ENCODE results near the gene PTPRE. TPM values are rescaled to one million over a fixed set of nuclear protein-coding genes. Genes with fewer than 3 reads are reported as not detected.

PTPRE gene
- total RNA-seq, 3 donors from 2014 or later (not counting 1 experiment from before 2014, with no cell fraction given): 274 to 280 (median 275) TPM

DNA sequence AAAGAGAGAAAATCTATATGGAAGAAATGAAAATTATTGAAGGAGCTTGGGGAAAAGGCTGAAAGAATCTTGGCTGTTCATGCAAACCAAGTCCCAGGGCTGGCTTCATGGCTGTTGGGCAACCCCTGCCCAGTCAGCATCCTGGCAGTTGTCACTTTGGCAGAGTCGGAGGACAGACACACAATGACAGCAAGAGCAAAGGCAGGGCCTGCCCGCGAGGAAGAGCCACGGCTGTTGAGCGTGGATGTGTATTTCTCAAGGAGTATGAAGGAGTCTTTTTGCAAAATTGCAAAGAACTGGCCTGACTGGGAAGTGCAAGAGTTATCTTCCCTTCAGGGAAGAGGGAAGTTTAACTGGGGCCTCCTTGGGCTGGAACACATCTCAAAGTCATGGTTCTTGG, 11.7 kb downstream of the PTPRE start:
- ATAC-seq (no peak), DNase-seq (no peak)
- 99% methylated on average over 5 of the region's 5 CpGs for WGBS (ENCODE audit: insufficient coverage)
- Mint-ChIP-seq H3K4me3 (no peak overlapping the region), H3K27me3 (ENCODE audit: low read depth in 2 of 2) (peaks cover 0 to 6% of the 10 kb centered on the region in 2 donors), H3K36me3 (no peaks in the 10 kb centered on the region), H3K4me1 (peaks cover 10 to 12% of the 10 kb centered on the region in 2 donors), H3K27ac (no peak overlapping the region), H3K9me3 (no peaks in the 10 kb centered on the region)
- Histone ChIP-seq H3K27me3 (ENCODE audit: control insufficient read depth, insufficient read depth, low read length) (no peaks in the 10 kb centered on the region), H3K4me3 (ENCODE audit: low read length) (no peak overlapping the region), H3K9me3 (ENCODE audit: control insufficient read depth, insufficient read depth, low read length) (no peaks in the 10 kb centered on the region), H3K36me3 (ENCODE audit: control insufficient read depth, insufficient read depth, low read length) (no peaks in the 10 kb centered on the region), H3K27ac (ENCODE audit: low read length) (no peak overlapping the region), H3K4me1 (ENCODE audit: control insufficient read depth, insufficient read depth, low read length) (peaks cover 26% of the 10 kb centered on the region)
- TF ChIP-seq, protein P1, sequence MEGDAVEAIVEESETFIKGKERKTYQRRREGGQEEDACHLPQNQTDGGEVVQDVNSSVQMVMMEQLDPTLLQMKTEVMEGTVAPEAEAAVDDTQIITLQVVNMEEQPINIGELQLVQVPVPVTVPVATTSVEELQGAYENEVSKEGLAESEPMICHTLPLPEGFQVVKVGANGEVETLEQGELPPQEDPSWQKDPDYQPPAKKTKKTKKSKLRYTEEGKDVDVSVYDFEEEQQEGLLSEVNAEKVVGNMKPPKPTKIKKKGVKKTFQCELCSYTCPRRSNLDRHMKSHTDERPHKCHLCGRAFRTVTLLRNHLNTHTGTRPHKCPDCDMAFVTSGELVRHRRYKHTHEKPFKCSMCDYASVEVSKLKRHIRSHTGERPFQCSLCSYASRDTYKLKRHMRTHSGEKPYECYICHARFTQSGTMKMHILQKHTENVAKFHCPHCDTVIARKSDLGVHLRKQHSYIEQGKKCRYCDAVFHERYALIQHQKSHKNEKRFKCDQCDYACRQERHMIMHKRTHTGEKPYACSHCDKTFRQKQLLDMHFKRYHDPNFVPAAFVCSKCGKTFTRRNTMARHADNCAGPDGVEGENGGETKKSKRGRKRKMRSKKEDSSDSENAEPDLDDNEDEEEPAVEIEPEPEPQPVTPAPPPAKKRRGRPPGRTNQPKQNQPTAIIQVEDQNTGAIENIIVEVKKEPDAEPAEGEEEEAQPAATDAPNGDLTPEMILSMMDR (IDR thresholded peaks at IDR 0.05): no peak
- intact Hi-C loops (cut with micrococcal nuclease): no loop called here

DNA sequence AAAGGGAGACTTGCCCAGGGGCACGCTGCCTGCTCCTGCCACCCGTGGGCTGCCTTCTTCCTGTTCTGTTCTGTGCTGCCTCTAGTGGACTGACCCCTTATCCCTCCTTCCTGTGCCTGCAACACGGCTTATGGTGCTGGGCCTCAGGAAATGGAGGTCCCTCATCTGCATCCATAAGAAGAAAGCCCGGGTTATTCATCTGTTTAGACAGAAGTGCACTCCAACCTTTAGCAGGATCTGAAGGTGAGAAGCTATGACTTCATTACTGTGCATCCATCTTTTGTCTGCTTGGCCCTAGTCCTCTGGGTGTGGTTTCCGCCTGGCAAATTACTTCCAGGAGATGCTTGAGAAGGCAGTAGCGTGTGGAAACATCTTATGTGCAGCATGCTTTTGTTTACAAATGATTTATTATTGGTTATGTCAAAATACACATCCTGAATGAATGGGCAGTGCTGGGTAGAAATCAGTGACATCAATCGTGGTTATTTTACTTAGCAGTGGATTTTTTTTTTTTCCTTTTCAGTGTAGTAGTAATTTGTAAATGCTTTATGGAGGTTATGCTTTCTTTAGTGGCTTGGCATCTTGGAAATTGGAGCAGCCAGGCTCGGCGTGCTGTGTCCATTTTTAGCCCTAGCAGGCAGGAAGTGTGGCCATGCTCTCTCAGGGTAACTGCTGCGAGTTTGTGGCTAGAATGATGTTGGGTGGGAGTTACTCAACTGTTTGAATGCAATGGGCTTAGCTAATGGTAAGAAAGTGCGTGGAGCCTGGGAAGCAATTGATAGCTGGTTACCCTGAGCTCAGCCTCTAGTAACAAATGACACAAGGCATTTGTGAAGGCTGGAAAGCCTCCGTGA, 12.7 kb downstream of the PTPRE start:
- ATAC-seq: peak in 2 of 3 donors; percentile 58 to 60
- WGBS (ENCODE audit: insufficient coverage): 29% methylated on average over 12 of the region's 12 CpGs
- H3K9me3 Mint-ChIP-seq: no peaks in the 10 kb centered on the region

DNA sequence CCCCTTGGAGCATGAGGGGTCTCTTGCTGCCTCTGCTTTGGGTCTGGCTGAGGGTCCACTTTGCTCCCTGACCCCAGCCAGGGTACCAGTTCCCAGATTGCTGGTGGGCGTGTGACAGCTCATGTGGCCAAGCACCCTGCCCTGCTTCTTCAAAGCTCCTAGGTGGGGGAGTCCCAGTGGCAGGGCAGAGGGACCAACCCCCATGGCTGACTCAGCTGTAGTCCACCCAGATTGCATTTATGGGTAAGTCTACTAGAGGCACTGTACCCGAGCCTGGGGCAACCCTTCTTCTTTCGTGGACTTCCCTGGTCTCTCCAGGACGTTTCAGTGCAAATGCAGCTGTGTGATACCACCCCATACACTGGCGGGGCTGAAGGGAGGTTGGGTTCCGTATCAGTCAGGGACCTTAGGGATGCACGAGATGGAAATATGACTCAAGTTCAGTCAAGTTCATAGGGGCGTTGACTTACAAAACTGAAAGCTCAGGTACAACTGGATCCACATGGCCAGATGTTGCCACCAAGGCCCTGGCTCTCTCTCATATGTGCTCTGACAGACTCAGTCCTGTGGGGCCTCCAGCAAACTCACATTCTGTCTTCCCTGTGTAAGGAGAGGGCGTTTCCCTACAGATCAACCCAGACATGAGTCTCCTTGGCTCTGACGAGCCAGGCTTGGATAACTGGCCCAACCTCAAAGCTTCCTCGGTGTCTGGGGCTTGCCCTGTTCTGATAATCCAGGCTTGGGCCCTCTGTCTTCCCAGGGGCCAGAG, 13.6 kb downstream of the PTPRE start:
- no peaks in the 10 kb centered on the region for H3K9me3 ChIP-seq (ENCODE audit: control insufficient read depth, insufficient read depth, low read length)
- TF ChIP-seq, protein P1 (IDR thresholded peaks at IDR 0.05): no peak
- H3K27ac ChIP-seq (ENCODE audit: low read length): no peak overlapping the region
- H3K9me3 Mint-ChIP-seq: no peaks in the 10 kb centered on the region
- H3K27ac Mint-ChIP-seq: no peak overlapping the region
- H3K36me3 ChIP-seq (ENCODE audit: control insufficient read depth, insufficient read depth, low read length): no peaks in the 10 kb centered on the region
- DNase-seq (no peak), ATAC-seq (no peak)
- WGBS (ENCODE audit: insufficient coverage): 84% methylated on average over 11 of the region's 11 CpGs
- H3K4me1 Mint-ChIP-seq: peaks cover 10 to 16% of the 10 kb centered on the region in 2 donors
- intact Hi-C loops (cut with micrococcal nuclease): no loop called here
- H3K27me3 Mint-ChIP-seq (ENCODE audit: low read depth in 2 of 2): no peaks in the 10 kb centered on the region
- no peaks in the 10 kb centered on the region for H3K36me3 Mint-ChIP-seq
- H3K4me1 ChIP-seq (ENCODE audit: control insufficient read depth, insufficient read depth, low read length): peaks cover 32% of the 10 kb centered on the region
- H3K4me3 ChIP-seq (ENCODE audit: low read length): no peak overlapping the region
- H3K27me3 ChIP-seq (ENCODE audit: control insufficient read depth, insufficient read depth, low read length): no peaks in the 10 kb centered on the region
- no peak overlapping the region for H3K4me3 Mint-ChIP-seq

More for the DNA sequence above, 12.7 kb downstream of the PTPRE start:
- H3K27ac ChIP-seq (ENCODE audit: low read length): no peak overlapping the region
- intact Hi-C loops (cut with micrococcal nuclease): no loop called here
- H3K4me1 ChIP-seq (ENCODE audit: control insufficient read depth, insufficient read depth, low read length): peaks cover 26% of the 10 kb centered on the region
- no peak overlapping the region for H3K27ac Mint-ChIP-seq
- peaks cover 10 to 12% of the 10 kb centered on the region in 2 donors for H3K4me1 Mint-ChIP-seq
- H3K9me3 ChIP-seq (ENCODE audit: control insufficient read depth, insufficient read depth, low read length): no peaks in the 10 kb centered on the region
- H3K36me3 Mint-ChIP-seq: no peaks in the 10 kb centered on the region
- H3K27me3 ChIP-seq (ENCODE audit: control insufficient read depth, insufficient read depth, low read length): no peaks in the 10 kb centered on the region
- no peaks in the 10 kb centered on the region for H3K36me3 ChIP-seq (ENCODE audit: control insufficient read depth, insufficient read depth, low read length)
- TF ChIP-seq, protein P1 (IDR thresholded peaks at IDR 0.05): no peak
- no peak for DNase-seq
- H3K4me3 Mint-ChIP-seq: no peak overlapping the region
- no peak overlapping the region for H3K4me3 ChIP-seq (ENCODE audit: low read length)
- peaks cover 0 to 1% of the 10 kb centered on the region in 2 donors for H3K27me3 Mint-ChIP-seq (ENCODE audit: low read depth in 2 of 2)
